GM18951 (cell line): ENCODE measurements around the gene C16orf90.

Experiments
- POLR2A ChIP-seq: IDR thresholded peaks from 4 replicates; pipeline ENCODE4 v1.6.1; 2011; ENCODE audit warnings: mild to moderate bottlenecking; ENCODE audit not compliant: insufficient read length, insufficient read depth; ENCODE audit errors: extremely low read depth
- in situ Hi-C: fragments of 300-500 bp; cut with MboI; formaldehyde crosslinking; loops from one replicate; pipeline ENCODE4 v1.12.0; 2022; ENCODE audit warnings: low sequenced_read_pairs, mixed read lengths, inconsistent platforms; ENCODE audit not compliant: unreplicated experiment

C16orf90 gene

DNA sequence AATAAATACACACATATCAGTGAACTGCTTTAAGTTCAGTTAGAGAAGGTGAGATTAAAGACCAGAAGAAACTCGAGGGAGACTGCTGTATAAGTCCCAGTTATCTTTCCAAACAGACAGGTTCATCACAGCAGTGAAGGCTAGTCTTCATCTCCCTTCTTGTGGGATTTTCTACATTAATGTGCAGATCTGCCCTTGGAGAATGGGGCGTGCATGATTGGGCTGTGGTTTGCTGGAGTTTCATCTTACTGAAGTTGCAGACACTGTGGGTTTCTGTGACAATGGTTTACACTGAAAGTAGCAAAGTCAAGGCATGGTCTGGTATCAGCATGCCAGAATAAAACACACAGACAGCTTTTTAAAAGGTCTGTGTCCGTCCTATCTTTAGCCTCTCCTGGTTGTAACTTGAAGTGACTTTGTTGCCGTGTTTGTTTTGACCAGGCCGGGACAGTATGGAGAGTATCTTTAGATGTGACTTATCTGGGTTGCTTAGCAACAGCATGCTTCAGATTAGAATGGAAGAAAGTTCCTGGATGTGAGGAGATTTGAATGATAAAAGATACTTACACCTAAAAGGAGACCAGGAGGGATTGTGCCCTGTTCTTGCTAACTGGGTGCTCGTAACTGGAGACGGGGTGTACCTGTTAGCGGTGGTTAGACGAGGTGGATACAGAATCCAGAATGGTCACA, 35.7 kb downstream of the C16orf90 start:
- no peak for TF ChIP-seq POLR2A
- in situ Hi-C loops = no loop called here

DNA sequence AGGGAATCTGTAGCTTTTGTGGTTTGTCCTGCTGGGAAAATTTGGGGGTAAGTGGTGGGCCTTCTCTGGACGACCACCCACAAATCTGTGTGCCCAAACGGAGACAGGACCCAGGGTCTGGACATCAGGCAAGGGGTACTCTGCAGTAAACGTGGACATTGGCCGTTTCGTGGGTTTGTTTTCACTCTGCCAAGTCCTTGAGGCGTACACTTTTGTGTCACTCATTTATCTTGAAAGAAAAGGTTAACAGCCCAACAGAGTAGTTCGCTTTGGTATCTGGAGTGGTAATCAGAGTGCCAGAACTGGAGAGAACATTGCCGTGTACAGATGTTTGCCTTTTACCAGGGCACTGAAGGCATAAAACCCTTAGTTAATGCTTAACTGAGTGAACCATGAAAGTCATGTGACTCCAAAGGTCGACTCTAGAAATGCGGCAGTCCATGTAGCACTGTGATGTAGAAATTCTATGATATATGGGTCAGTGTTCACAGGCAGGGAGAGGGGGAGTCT, 36.4 kb downstream of the C16orf90 start:
- in situ Hi-C loops = no loop called here
- TF ChIP-seq POLR2A = no peak

DNA sequence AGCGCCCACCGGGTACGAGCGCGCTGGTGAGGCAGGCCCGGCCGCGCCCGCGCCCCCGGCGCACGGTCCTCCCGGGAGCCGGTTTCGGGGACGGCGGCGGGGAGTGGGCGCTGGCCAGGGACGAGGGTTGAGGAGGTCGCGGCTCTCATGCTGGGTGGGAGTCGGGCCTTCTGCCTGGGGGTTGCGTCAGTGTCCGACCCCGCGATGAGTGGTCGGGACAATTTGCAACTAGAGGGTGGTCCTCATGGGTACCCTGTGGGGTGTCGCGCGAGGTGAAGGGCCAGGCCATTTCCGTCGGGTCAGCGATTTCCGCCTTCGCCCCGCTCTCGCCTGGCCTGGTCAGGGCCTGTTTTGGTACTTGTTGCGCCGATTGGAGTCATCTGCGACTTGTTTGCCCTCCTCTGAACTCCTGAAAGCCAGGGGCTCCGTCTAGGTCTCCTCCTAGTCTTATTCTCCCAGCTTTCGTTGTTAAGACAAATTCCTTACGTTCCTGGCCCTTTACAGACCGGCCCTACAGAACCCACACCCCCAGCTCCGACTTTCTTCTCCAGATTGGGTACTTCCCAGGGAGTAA, 36.9 kb downstream of the C16orf90 start:
- in situ Hi-C loops = no loop called here
- TF ChIP-seq POLR2A = no peak

DNA sequence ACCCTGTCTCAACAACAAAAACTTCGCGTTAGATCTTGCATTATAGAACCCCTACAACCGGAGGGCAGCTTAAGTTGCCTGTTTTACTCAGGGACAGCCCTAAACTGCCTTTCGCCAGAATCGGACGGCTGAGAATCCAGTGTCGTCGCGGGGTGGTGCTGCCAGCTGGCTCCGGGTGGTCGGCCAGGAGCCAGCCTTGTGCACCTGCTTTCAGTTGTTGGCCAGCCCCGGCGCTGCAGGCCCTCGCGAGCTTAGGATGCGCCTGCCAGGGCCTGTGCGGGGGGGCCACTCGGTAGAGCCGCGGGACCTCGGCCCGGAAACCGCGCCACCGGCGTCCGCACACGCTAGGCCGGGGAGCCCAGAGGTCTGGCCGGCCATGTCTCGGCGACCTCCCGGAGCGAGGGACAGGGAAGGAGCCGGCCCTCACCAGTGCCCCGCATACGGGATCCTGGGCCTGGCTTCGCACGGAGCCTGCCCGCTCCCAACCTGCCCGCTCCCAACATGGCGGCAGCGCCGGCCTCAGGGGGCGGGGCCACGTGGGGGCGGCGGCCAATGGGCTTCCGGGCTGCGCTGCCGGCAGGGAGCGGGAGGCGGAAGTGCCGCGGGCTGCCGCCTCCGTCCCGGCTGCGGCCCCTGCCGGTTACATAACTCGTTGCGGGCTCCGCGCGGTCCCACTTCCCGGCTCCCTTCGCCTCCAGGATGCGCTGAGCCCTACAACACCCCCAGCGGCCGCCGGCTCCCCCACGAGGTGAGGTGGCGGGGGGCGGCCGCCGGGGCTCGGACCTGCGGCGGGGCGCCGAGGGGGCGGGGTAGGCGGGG, 37.6 kb downstream of the C16orf90 start:
- in situ Hi-C loops = no loop called here

DNA sequence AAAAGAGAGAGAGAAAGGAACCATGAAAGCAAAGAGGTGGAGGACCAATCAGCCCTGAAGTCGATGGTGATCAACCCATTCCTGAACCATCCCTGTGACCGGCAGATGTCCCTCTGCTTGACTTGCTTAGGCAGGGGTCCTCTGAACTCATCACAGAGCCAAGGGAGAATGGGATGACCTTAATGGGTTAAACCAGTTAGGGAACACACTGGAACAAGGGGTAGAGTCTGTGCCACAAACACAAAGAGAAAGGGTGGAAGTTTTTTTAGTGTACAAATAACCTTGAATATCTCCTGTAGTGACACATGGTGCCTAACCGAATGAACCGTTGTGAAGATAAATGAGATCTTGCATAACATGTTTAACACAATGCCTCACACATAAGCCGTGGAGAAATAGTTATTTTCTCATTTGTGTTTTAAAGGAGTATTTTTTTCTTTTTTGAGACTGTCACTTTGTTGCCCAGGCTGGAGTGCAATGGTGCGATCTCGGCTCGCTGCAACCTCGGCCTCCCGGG, 40.6 kb downstream of the C16orf90 start:
- in situ Hi-C loops = no loop called here
- no peak for TF ChIP-seq POLR2A

More for the DNA sequence above, 37.6 kb downstream of the C16orf90 start:
- TF ChIP-seq POLR2A = peak; percentile 81

DNA sequence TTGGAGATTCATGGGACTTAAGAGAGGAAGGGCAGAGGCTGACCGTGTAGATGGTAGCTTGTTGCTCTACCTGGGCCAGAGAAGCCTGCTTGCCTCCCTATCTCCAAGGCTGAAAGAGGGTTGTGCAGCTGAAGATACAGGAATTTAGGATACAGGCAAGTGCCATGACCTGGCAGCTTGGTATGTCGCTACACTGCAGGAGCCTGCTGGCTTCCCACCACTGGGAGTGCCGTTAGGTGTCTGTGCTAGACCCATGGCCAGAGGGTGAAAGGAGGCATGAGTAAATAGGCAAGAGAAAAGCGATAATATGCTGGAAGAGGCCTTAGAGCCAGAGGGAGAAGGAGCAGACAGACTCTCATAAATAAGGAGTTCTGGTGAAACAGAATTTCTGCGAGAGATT, 41.2 kb downstream of the C16orf90 start:
- in situ Hi-C loops = no loop called here
- no peak for TF ChIP-seq POLR2A

DNA sequence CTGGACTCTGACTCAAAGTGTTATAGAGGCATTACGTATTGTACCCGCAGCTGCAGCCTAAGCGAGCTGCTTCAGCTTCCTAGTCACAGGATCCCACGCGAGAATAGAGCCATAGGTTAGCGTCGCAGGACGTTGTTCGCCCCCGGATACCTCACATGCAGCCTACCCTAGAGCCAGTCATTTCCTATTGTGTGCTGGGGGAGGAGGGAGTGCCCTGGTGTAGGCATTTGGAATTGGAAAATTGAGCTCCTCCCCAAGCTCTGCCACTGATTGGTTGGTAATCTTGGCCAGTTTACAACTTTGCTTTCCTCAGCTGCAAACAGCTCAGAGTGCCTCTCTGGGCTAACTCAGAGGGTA, 51.3 kb downstream of the C16orf90 start:
- TF ChIP-seq POLR2A = no peak
- in situ Hi-C loops = no loop called here
